Ramos (cell line): ENCODE results near the gene EXOC3.
"Not testable (repeated sequence)": the region's sequence is repeated elsewhere in the genome, so short reads cannot be mapped to it uniquely, and the experiment has no call there.

Experiments
- in situ Hi-C: fragments of 300-500 bp; cut with MboI; formaldehyde crosslinking; loops from one replicate; pipeline ENCODE4 v1.14.3; 2022; ENCODE audit warnings: low sequenced_read_pairs; ENCODE audit not compliant: unreplicated experiment

The EXOC3 gene

DNA sequence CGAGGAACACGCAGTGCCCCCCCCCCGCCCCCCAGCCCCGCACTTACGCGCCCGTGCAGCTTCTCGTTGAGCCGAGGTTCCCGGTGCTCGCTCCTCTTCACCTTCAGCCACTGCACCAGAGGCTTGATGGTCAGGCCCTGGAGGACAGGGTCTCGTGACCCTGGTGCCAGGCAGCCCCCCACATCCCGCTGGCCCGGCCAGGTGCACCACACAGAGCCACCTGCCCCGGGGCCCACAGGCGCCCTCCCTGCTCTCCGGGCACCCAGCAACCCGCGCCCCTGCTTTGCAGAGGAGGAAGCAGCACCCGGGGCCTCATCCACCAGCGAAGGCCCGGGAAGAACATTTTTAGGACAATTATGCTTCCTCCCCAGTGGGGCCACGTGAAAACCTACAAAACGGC is 39.0 kb downstream of the EXOC3 start:
- in situ Hi-C loops, result no loop called here

DNA sequence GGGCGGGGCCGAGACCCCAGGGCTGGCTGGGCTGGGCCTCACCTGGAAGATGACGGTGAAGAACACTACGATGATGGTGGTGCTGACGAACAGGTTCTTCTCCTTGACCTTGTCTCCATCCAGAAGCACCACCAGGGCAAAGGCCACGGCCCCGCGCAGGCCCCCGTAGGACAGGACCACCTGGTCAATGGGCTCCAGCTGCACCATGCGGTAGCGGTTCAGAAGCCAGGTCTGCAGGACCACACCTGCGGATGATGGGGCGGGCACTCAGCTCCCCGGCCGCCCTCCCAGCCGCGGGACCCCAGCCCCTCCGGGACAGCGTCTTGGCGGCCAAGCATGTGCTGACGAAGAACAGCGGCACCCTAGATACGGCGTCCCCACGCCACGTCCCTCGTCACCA is 39.5 kb downstream of the EXOC3 start:
- in situ Hi-C loops, result no loop called here

DNA sequence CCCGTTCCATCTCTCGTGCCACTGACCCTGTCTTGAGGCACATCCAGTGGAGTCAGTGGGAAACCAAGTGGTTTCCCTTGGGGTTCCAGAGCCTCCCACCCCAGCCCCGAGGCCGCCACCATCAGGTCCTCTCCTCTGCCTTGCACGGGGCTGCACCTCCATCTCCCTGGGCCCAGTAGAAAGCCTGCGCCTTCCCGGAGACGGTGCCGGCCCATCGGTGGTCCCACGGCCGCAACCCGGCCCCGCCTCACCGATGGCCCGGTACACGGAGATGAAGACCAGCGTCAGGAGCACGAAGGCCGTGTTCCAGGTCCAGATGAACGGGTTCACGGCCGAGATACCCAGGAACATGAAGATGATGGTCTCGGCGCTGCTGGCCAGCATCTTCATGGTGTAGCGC is 40.0 kb downstream of the EXOC3 start:
- in situ Hi-C loops, result no loop called here

DNA sequence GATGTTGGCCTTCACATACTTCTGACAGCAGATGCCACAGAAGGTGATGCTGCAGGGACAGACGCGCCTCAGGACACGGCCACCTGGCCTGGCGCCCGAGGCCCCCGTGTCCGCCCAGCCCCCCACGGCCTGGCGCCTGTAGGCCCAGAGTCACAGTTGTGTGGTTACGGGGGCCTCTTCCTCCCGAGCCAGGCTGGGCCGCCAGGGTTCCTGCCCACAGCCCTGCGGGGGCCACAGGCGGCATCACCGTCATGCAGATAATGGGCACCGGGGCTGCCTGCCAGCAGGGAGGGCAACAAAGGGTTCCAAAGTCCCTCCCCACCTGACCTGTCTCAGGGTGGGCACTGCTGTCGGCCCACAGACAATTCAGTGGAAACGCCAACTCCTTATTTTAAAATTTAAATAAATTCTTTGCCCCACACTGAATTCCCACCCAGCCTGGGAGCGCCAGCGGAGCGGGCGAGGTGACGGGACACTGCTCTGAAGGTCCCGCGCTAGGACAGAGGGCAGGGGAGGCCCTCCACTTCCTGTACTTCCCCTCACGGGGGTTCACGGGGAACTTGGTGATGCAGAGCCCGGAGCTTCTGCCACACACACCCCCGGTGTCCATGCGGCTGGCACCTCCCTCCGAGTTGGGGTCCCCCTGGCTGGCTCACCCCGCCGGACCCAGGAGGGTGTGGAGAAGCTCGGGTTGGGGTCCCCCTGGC is 40.6 kb downstream of the EXOC3 start:
- in situ Hi-C loops, result no loop called here

DNA sequence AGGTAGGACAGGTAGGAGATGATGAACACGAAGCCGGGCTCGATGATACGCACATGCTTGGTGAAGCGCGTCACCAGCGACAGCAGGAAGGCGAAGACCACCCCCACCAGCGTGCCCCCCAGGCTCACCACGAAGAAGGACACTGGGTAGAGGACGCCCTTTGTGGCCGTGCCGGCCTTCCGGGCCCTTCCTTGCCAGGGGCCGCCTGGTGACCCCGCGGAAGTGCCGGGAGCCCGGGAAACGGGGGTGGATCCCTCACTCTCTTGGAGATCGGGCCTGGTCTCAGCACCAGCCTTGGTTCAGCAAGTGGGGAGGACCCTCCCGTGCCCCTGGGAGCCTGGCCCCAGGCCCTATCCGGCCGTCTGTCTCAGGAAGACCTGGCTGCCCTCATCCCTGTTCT is 41.6 kb downstream of the EXOC3 start:
- in situ Hi-C loops, result no loop called here

DNA sequence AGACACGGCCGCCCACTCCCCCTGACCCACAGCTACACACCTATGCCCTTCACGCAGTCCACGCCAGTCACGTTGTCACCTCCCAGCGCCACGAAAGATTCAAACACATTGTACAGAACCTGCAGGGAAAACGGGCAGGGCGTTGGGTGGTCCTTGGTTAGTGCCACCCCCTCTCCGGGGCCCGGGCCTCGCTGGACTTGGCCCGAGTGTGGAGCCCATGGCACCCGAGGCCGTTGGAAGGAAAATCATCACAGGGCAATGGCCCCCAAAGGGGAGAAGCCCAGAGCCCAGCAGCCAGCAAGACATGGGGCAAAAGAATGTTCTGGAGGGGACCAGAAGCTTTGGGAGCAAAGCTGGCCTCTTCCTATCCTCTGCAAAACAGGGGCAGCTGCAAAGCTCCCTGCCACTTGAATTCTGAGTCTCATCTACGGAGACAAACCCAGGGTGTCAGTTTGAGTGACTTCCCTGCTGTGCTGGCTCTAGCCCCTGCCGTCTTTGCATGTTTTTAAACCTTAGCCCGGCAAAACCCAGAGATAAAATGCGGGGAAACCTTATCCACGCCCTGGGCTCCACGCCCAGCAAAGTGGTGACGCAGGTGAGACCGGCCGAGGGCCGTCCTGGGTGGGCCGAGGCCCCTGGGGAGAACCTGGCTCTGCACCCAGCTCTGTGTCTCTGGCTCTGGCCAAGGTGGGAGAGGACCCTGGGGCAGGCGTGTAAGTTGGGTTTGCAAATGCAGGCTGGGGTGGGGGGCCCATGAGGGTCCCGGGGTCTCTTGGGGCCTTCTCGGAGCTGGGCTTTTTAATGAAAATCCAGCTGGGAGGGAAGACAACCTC is 42.4 kb downstream of the EXOC3 start:
- in situ Hi-C loops, result no loop called here

DNA sequence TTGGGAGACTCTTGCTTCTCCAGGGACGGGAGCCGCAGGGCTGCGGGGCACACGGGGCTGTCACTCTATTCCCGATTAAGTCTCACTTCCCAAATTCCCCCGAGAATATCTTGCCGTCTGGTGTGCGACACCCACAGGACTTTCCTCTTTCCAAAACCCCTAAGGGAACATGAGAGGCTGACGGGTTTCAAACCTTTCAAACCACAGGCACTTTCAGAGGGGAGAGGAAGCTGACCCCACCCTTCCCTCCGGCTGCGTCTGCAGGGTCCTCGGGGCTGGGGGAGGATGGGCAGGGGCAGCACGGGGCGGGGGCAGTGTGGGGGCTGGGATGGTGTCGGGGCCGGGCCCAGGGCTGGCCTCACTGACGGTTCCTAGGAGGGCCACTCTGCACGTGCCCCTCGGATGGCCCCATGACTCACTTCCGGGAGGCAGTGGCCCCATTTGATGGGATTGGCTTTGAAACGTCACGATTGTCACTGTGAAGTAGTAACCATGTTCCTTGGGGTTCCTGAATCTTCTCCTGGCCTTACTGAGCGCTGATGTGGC is 43.0 kb downstream of the EXOC3 start:
- in situ Hi-C loops, result no loop called here

DNA sequence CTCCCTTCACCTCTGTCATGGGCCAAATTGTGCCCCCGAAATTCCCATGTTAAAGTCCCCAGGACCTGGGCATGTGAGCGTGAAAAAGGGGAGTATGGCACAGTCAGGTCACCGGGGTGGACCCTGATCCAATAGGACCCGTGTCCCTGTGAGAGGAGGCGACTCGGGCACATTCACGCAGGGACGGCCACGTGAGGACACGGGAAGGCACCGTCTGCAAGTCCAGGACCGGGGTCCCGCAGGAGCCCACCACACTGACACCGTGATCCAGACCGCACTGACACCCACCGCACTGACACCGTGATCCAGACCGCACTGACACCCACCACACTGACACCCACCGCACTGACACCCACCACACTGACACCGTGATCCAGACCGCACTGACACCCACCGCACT is 43.6 kb downstream of the EXOC3 start:
- in situ Hi-C loops, result not testable (repeated sequence)

DNA sequence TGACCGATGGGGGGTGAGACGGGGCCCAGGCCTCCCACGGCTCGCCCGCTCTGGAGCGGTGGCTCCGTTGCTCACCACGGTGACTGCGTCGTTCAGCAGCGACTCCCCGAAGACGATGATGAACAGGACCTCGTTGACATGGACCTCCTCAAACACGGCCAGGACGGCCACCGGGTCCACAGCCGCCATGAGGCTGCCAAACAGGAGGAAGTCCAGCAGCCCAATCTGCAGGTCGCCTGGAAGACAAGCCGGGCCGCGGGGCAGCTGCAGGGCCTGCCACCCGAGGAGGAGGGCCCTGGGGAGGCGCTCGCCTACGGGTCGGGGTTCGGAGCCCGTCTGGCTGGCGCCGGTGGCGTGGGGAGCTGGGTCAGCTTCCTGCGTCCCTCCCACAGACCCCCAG is 45.3 kb downstream of the EXOC3 start:
- in situ Hi-C loops, result no loop called here

DNA sequence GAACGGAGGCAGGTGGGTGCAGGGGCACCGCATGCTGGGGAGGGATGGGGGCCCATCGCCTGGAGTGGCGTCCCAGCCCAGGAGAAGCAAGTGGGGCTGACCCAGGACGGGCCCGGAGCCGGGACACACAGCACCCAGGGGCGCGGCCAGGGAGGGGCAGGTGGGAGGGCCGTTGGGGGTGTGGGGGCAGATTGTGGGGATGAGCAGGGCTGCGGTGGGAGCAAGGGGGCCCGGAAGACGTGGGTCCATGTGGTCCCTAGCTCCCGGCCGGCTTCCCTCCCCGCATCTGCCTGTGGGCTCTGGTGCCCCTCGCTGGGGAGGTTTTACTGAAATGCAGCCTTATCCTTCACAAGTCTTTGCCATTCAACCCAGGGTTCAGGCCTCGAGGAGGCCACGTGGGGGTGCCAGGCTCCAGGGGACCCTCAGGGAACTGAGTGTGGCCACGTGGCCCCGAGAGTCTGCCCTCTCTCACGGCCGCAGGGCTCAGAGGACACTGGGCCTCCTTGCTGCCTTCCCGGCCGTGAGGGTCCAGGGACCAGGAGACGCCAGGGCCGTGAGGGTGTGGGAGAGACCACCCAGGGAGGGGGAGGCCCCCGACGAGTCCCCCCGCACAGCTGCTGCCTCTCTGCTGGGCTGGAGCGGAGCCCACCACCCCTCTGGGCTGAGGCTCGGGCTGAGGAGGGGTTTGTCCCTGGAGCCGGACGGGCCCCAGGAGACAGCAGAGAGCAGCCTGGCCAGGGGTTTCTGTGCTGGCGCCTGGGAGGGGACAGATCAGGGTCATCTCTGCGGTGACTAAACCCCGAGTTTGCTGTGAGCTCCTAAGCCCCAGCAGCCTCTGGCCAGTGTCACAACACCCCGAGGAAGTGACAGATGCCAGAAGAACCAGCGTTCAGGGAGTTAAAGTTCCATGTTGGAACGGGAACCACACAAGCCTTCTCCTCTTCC is 46.0 kb downstream of the EXOC3 start:
- in situ Hi-C loops, result no loop called here

DNA sequence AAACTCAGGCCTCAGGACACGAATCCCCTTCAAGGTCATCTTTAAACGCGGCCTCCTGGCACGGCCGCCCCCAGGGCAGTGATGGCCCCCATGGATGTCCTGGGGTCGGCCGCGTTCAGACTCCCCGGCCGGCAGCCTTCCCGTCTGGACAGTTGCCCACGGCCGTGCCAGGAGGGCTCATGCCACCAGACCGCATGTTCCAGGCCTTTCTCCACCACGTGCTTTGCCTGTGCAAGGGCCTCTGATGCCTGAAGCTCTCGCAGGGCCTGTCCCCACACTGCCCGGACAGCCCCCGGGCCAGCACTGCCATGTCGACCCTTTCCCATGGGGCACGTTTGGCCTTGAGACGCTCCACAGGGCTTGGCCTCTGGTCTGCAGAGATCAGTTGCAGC is 46.7 kb downstream of the EXOC3 start:
- in situ Hi-C loops, result no loop called here

DNA sequence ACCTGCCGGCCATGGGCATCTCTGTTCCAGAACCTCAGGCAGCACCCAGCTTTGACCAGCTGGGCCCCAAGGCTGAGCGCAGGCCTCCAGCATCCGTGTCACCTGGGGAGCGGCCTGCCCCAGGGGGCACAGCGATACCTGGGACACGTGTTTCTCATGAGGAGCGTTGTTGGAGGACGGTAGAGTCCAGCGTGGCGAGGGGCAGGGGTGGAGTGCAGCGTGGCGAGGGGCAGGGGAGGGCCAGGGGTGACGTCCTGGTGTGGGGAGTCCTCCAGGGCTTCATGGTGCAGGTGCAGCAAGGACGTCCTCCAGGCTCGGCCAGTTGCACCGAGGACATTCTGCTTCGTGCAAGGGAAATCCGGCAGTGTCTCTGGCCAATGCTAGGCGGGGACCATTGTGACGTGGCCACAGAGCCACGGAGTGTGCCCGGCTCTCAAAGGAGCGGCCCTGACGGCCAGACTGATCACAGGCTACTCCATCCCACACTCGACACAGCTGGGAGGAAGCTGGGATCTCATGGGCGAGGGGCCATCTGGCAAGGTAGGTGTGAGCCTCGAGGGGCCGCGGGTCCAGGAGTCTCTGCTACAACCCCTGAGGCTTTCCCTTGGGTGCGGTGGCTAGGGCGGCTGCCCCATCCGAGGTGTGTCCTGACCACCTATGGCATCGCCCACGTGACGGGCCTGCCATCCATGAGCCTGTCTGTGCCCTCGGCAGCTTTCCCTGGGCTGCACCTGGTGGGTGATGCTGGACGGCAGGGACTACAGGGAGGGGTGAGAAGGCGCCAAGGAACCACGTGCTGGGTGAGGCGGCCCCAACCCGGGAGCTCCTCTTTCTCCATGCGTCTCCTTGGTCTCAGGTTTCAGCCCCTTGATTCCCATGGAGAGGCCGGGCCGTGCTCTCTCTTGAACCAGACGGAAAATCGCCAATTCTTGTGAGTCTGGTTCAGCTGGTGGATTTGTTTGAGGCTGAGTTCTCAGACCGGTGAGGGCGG is 47.4 kb downstream of the EXOC3 start:
- in situ Hi-C loops, result no loop called here

DNA sequence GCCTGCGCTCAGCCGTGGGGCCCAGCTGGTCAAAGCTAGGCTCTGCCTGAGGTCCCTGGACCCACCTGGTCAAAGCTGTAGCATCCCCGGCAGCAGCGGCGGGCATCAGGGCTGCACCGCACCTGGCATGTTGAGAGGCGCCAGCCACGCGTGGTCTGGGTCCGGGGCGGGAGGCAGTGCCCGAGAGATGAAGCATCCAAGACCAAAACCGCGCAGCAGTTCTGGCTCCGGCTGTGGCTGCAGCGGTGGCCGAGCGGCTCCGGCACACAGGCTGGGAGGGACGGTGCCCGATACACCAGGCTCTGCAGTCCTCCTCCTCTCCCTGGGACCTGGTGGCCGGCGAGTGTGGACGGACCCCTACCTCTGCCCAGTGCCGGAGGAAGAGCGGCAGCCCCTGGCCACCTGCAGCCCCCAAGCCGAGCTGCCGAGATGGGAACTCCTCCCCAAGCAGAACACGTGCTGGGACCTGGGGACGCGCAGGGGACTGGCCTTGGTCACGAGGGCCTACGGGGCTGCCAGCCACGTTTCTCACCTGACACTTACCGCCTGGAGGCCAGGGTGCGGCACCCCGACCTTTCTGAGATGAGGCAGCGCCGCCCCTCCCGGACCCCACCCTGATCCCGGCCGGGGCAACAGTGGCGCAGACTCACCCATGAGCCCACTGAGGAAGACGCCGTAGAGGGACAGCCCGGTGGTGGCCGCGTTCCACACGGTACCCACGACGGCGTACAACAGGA is 48.3 kb downstream of the EXOC3 start:
- in situ Hi-C loops, result no loop called here

DNA sequence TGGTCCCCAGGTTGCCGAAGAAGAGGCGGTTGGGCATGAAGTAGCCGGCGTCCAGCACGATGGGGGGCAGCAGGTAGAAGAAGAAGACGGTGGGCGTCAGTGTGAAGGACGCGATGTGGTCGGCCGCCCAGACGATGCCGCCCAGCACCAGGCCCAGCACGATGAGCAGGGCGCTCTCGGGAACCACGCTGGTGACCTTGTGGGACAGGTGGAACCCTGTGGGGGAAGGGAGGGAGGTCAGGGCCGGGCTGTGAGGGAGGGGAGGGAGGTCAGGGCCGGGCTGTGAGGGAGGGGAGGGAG is 48.8 kb downstream of the EXOC3 start:
- in situ Hi-C loops, result no loop called here

DNA sequence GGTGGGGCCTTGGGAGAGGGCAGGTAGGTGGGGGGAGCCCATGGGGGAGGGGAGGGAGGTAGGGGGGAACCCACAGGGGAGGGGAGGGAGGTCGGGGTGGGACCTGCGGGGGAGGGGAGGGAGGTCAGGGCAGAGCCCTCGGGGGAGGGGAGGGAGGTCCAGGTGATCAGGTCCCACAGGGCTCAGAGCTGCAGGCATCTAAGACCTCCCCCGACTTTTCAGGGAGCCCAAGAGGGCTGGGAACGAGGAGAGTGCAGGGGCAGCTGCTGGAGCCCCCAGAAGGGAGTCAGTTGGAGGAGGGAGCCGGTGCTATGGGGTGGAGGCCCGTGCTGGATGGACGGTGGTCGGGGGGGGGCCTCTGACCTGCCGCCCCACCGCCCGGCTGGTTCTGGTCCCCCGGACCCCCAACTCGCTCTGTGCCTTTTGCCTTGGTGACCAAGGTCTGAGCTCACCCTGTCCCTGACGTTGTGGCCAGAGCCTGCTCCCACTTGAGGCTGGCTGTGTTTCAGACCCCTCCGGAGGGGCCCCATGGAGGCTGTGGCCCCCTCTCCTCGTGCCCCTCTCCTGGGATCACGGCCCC is 49.4 kb downstream of the EXOC3 start:
- in situ Hi-C loops, result no loop called here

DNA sequence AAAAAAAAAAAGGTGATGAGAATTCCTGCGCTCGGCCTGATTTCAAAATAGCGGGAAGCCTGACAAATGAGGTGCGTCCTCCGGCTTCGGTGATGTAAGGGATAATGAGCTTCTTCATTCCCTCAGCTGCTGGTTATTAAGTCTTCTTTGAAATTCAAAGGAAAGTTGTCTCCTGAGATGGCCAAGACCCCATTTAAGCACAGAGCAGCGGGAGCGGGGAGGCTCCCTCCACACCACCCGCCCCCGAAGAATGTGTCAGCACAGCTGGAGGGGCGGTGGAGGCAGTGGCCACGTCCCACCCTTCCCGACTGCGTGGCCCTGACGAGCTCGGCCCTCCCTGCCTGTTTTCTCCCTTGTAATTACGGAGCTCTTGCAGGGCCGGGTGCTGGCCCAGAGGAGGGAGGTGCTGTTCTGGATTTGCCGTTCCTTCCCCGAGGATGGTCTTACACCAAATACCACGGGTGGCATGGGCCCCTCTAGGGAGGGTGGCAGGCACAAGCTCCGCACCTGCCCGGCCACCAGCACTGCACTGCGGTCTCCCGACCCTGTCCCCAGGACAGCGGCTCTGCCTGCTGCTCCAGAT is 50.2 kb downstream of the EXOC3 start:
- in situ Hi-C loops, result no loop called here

DNA sequence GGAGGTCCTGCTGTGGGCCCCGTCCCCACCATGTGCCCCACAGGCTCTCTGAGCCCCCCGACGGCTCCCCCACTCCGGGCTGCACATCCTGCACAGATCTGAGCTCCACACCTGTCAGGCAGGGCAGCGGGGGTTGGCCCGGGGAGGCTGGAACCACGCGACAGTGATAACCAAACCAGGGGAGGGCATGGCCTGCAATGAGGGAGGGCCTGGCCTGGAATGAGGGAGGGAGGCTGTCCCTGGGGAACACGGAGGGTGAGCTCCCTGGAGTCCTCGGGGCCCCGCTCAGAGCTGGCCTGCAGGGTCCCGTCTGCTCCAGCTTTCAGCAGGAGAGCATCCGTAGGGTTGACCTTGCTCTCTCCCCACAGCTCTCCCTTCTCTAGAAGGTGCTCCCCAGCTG is 50.8 kb downstream of the EXOC3 start:
- in situ Hi-C loops, result no loop called here

DNA sequence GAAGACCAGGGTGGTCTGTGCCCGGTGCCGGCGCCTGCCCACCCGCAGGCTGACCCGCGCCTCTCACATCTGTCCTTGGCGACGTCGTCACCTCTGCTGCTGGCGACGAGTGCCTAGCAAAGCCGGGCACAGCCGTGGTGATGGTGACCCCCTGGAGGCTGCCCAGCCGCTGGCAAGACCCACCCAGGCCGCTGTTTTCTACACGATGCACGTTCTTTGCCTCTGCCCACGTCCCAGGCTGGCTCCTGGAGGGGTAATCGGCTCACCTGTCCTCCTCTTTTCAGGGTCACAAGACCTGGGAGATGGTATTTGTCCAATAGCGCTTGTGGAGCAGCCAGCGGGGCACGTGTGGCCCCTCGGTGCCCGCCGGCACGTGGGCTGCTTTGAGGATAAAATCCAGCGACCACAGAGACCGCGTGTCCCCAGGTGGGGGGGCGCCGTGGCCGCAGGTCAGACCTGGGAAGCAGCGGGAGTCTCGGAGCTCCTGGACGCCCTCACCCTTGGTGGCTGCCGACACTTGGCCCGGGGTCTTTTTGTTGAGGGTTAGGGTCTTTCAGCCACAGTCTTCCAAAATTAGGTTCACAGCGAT is 51.8 kb downstream of the EXOC3 start:
- in situ Hi-C loops, result no loop called here
